Brain microvascular endothelial cell (primary cell): ENCODE results near the gene SLC7A7.
"Not testable (repeated sequence)": the region's sequence is repeated elsewhere in the genome, so short reads cannot be mapped to it uniquely, and the experiment has no call there.

ENCODE experiments used
- DNase-seq: peaks from one replicate; pipeline ENCODE4 v3.0.0-alpha.2; 2020
- H3K27ac ChIP-seq: fragments of 250-450 bp; sonication (Bioruptor Pico); 2 replicates; pipeline ENCODE4 v1.5.1; 2020; ENCODE audit warnings: mild to moderate bottlenecking, moderate library complexity
- H3K27me3 ChIP-seq: fragments of 250-450 bp; sonication (Bioruptor Pico); replicated peaks from 2 replicates; pipeline ENCODE4 v1.5.1; 2020; ENCODE audit warnings: mild to moderate bottlenecking
- H3K36me3 ChIP-seq: fragments of 250-450 bp; sonication (Bioruptor Pico); replicated peaks from 2 replicates; pipeline ENCODE4 v1.5.1; 2020; ENCODE audit warnings: mild to moderate bottlenecking
- H3K4me3 ChIP-seq: 2 replicates; pipeline ENCODE4 v1.5.1; 2011; ENCODE audit warnings: low read depth, mild to moderate bottlenecking, control low read depth, low read length, moderate library complexity
- CTCF ChIP-seq: IDR thresholded peaks from 2 replicates; pipeline ENCODE4 v1.5.1; 2011; ENCODE audit warnings: low read depth, mild to moderate bottlenecking, moderate library complexity, low read length, control low read depth, inconsistent platforms; ENCODE audit errors: missing control alignments
- in situ Hi-C: cut with HindIII; loops from 2 replicates; pipeline ENCODE4 v1.10.0; 2017; ENCODE audit warnings: low sequenced_read_pairs, low pct_ligation_motif_present

SLC7A7 gene

GRCh38 chr14:22852940-22853767 lies 37.9 kb upstream of the SLC7A7 start:
- H3K27me3 ChIP-seq, result no peaks in the 10 kb centered on the region
- in situ Hi-C loops, result no loop called here
- H3K4me3 ChIP-seq, result peak overlapping the region; percentile 55
- H3K27ac ChIP-seq, result peak overlapping the region; percentile 32
- peak; percentile 78 for DNase-seq
- peak; percentile 94 for TF ChIP-seq CTCF
- no peaks in the 10 kb centered on the region for H3K36me3 ChIP-seq

GRCh38 chr14:22852599-22852939 lies 37.3 kb upstream of the SLC7A7 start:
- H3K27ac ChIP-seq, result peak overlapping the region; percentile 32
- no peak overlapping the region for H3K4me3 ChIP-seq

GRCh38 chr14:22852178-22852577 lies 36.9 kb upstream of the SLC7A7 start:
- H3K27ac ChIP-seq, result peak overlapping the region; percentile 97
- H3K27me3 ChIP-seq, in situ Hi-C loops, H3K36me3 ChIP-seq, DNase-seq, H3K4me3 ChIP-seq: not testable (repeated sequence)

More at GRCh38 chr14:22852599-22852939, 37.3 kb upstream of the SLC7A7 start:
- DNase-seq, result no peak
- Histone ChIP-seq H3K27me3 (no peaks in the 10 kb centered on the region), H3K36me3 (peaks cover 2% of the 10 kb centered on the region)
- in situ Hi-C loops, result no loop called here
- no peak for TF ChIP-seq CTCF

GRCh38 chr14:22850944-22851764 lies 35.9 kb upstream of the SLC7A7 start:
- DNase-seq, result peak; percentile 94
- no peaks in the 10 kb centered on the region for H3K27me3 ChIP-seq
- in situ Hi-C loops, result no loop called here
- peaks cover 12% of the 10 kb centered on the region for H3K36me3 ChIP-seq
- peak overlapping the region; percentile 97 for H3K27ac ChIP-seq
- H3K4me3 ChIP-seq, result peak overlapping the region; percentile 12
- TF ChIP-seq CTCF, result no peak

- TF ChIP-seq CTCF, result no peak
- no peaks in the 10 kb centered on the region for H3K27me3 ChIP-seq
- in situ Hi-C loops, result no loop called here
- no peak overlapping the region for H3K4me3 ChIP-seq
- peak; percentile 20 for DNase-seq
- peaks cover 29% of the 10 kb centered on the region for H3K36me3 ChIP-seq
- H3K27ac ChIP-seq, result peak overlapping the region; percentile 78
These were observed 34.1 kb upstream of the SLC7A7 start for GRCh38 chr14:22849212-22849819.
